ENCODE measurements around the gene CCNY. TPM values are rescaled to one million over a fixed set of nuclear protein-coding genes. Genes with fewer than 3 reads are reported as not detected.

CCNY gene
- total RNA-seq, 1 experiment from 2014 or later = 59.1 TPM

DNA sequence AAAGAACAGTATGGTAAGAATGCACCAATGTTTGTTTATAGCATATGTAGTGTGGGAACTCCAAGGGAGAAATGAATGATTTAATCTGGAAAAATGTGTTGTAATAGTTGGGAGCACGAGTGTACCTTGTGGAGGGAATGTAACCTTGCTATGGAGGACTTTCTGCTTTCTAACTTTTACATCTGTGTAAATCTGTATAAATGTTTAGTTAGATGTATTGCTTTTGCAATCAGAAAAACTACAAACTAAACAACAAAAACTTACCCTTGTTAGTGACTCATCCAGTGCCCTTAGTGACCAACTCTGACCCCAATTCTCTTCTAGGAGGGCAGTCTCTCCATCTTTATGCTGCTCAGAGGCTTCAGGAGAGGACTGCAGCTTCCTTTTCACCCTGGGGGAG is 89.3 kb downstream of the CCNY start:
- TF ChIP-seq, protein P1, sequence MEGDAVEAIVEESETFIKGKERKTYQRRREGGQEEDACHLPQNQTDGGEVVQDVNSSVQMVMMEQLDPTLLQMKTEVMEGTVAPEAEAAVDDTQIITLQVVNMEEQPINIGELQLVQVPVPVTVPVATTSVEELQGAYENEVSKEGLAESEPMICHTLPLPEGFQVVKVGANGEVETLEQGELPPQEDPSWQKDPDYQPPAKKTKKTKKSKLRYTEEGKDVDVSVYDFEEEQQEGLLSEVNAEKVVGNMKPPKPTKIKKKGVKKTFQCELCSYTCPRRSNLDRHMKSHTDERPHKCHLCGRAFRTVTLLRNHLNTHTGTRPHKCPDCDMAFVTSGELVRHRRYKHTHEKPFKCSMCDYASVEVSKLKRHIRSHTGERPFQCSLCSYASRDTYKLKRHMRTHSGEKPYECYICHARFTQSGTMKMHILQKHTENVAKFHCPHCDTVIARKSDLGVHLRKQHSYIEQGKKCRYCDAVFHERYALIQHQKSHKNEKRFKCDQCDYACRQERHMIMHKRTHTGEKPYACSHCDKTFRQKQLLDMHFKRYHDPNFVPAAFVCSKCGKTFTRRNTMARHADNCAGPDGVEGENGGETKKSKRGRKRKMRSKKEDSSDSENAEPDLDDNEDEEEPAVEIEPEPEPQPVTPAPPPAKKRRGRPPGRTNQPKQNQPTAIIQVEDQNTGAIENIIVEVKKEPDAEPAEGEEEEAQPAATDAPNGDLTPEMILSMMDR (IDR thresholded peaks at IDR 0.05; ENCODE audit: unreplicated experiment) = no peak
- Mint-ChIP-seq H3K27ac (ENCODE audit: unreplicated experiment) (no peak overlapping the region), H3K9me3 (ENCODE audit: low read depth, unreplicated experiment) (no peaks in the 10 kb centered on the region), H3K27me3 (ENCODE audit: unreplicated experiment) (no peaks in the 10 kb centered on the region), H3K4me3 (ENCODE audit: low read depth, unreplicated experiment) (no peak overlapping the region), H3K36me3 (ENCODE audit: insufficient read depth, unreplicated experiment) (peaks cover 10% of the 10 kb centered on the region), H3K4me1 (ENCODE audit: low read depth, unreplicated experiment) (peaks cover 50% of the 10 kb centered on the region)
- DNase-seq = no peak
- intact Hi-C loops (cut with micrococcal nuclease; ENCODE audit: unreplicated experiment) = no loop called here
- CTCF ChIA-PET = no interaction called here
- no TSS peak for BruUV-seq (replicated peaks)

DNA sequence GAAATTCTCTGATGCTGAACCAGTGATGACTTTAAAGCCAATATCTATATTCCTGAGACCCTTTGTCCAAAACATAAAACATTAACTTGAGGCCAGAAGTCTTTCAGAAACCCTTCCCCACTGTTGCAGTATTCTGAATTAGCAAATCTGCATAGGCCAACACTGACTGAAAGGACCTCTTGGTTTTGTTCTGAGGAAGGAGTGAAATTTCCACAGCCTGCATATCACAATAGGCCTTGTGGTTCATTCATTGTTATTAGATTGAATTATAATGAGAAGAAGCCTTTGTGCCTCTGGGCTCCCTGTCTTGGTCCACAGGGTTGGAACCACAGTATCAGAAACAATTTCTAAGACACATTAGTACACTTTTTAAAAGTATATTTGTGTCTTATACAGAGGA is 90.3 kb downstream of the CCNY start:
- Mint-ChIP-seq H3K36me3 (ENCODE audit: insufficient read depth, unreplicated experiment) (peaks cover 15% of the 10 kb centered on the region), H3K27ac (ENCODE audit: unreplicated experiment) (no peak overlapping the region), H3K4me1 (ENCODE audit: low read depth, unreplicated experiment) (peaks cover 43% of the 10 kb centered on the region), H3K9me3 (ENCODE audit: low read depth, unreplicated experiment) (no peaks in the 10 kb centered on the region), H3K4me3 (ENCODE audit: low read depth, unreplicated experiment) (no peak overlapping the region), H3K27me3 (ENCODE audit: unreplicated experiment) (no peaks in the 10 kb centered on the region)
- TF ChIP-seq, protein P1 (IDR thresholded peaks at IDR 0.05; ENCODE audit: unreplicated experiment) = no peak
- CTCF ChIA-PET = no interaction called here
- intact Hi-C loops (cut with micrococcal nuclease; ENCODE audit: unreplicated experiment) = no loop called here
- DNase-seq = no peak
- no TSS peak for BruUV-seq (replicated peaks)

DNA sequence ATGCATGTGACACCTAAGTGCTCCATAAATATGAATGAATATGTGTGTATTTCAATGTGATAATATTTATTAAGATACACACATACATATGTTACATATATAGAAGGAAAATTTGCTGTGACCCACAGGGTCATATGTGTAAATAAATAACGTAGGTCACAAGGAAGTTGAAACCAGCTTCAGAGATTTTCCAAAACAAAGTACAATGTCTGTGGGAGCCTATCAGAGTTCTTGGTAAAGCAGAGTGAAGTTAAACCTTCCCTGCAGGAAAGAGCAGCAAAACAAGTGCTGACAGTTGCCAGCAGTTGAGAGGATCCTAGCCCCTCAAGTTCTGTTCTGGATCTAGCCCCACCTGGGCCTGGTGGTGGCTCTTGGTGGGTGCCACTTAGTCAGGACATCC is 91.2 kb downstream of the CCNY start:
- no peak overlapping the region for H3K4me3 Mint-ChIP-seq (ENCODE audit: low read depth, unreplicated experiment)
- no peak for DNase-seq
- BruUV-seq (replicated peaks) = no TSS peak
- H3K4me1 Mint-ChIP-seq (ENCODE audit: low read depth, unreplicated experiment) = peaks cover 43% of the 10 kb centered on the region
- no peaks in the 10 kb centered on the region for H3K27me3 Mint-ChIP-seq (ENCODE audit: unreplicated experiment)
- no peaks in the 10 kb centered on the region for H3K9me3 Mint-ChIP-seq (ENCODE audit: low read depth, unreplicated experiment)
- H3K36me3 Mint-ChIP-seq (ENCODE audit: insufficient read depth, unreplicated experiment) = peaks cover 15% of the 10 kb centered on the region
- CTCF ChIA-PET = no interaction called here
- H3K27ac Mint-ChIP-seq (ENCODE audit: unreplicated experiment) = no peak overlapping the region
- intact Hi-C loops (cut with micrococcal nuclease; ENCODE audit: unreplicated experiment) = no loop called here
- TF ChIP-seq, protein P1 (IDR thresholded peaks at IDR 0.05; ENCODE audit: unreplicated experiment) = no peak

DNA sequence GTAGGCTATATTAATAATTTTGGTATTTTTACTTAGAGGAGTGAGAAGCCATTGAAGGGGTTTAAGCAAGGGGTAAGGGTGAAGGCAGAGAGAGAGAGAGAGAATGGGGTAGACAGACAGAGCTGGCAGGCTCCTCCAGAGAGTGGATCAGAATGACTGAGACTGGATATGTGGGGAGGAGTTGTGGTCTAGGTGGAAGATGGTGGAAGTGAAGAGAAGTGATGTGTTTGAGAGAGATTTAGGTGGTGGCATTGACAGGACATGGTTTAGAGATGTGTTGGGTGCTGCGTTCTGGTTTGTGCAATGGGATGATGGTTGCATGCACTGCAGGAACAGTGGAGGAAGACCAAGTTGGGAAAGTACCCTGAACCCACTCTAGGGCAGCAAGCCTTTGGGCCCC is 92.2 kb downstream of the CCNY start:
- Mint-ChIP-seq H3K4me3 (ENCODE audit: low read depth, unreplicated experiment) (no peak overlapping the region), H3K27ac (ENCODE audit: unreplicated experiment) (no peak overlapping the region), H3K27me3 (ENCODE audit: unreplicated experiment) (no peaks in the 10 kb centered on the region), H3K9me3 (ENCODE audit: low read depth, unreplicated experiment) (no peaks in the 10 kb centered on the region), H3K4me1 (ENCODE audit: low read depth, unreplicated experiment) (peaks cover 43% of the 10 kb centered on the region), H3K36me3 (ENCODE audit: insufficient read depth, unreplicated experiment) (peaks cover 15% of the 10 kb centered on the region)
- no peak for DNase-seq
- BruUV-seq (replicated peaks) = no TSS peak
- TF ChIP-seq, protein P1 (IDR thresholded peaks at IDR 0.05; ENCODE audit: unreplicated experiment) = no peak
- CTCF ChIA-PET = no interaction called here
- intact Hi-C loops (cut with micrococcal nuclease; ENCODE audit: unreplicated experiment) = no loop called here

All from Calu3 (cell line).